A673 (cell line): Measurements from ENCODE around the gene CCDC57. TPM values are rescaled to one million over a fixed set of nuclear protein-coding genes. Genes with fewer than 3 reads are reported as not detected.

Experiments
- BruUV-seq: library from RNA; stranded (reverse); fragments of 400-500 nt; replicated peaks from 2 replicates; lab custom pipeline; 2021; lab: Mats Ljungman, UMichigan
- CTCF ChIA-PET: fragments of 300-600 bp; sonication (Branson Sonifier 250); formaldehyde crosslinking; loops from one replicate; lab custom pipeline; 2022; ENCODE audit warnings: antibody characterized with exemption; lab: Charles Lee
- POLR2A ChIA-PET: fragments of 300-600 bp; sonication (Branson Sonifier 250); formaldehyde crosslinking; loops from one replicate; lab custom pipeline; 2022; ENCODE audit warnings: antibody characterized with exemption; ENCODE audit not compliant: low non-redundant PET; lab: Charles Lee
- DNase-seq: peaks from one replicate; pipeline ENCODE4 v3.0.0-alpha.2; 2015; ENCODE audit warnings: low spot score
- H3K27ac ChIP-seq: fragments of 200-600 bp; sonication (generic); 2 replicates; pipeline ENCODE4 v1.5.1; 2016; ENCODE audit warnings: mixed run types, low read depth, mild to moderate bottlenecking, mixed read lengths, antibody characterized with exemption, low read length; ENCODE audit not compliant: poor library complexity, severe bottlenecking
- H3K27me3 ChIP-seq: fragments of 200-600 bp; sonication (generic); replicated peaks from 2 replicates; pipeline ENCODE4 v1.6.1; 2017; ENCODE audit warnings: mixed run types, low read depth, mild to moderate bottlenecking, mixed read lengths, antibody characterized with exemption, low read length; ENCODE audit not compliant: insufficient read depth, poor library complexity
- H3K36me3 ChIP-seq: fragments of 200-600 bp; sonication (generic); 2 replicates; pipeline ENCODE4 v1.6.1; 2016; ENCODE audit warnings: mixed run types, mild to moderate bottlenecking, mixed read lengths, antibody characterized with exemption, low read length; ENCODE audit not compliant: insufficient read depth, poor library complexity, severe bottlenecking
- H3K4me1 ChIP-seq: fragments of 200-600 bp; sonication (generic); 2 replicates; pipeline ENCODE4 v1.6.1; 2017; ENCODE audit warnings: mixed run types, mild to moderate bottlenecking, mixed read lengths, antibody characterized with exemption, low read length; ENCODE audit not compliant: insufficient read depth, poor library complexity, severe bottlenecking
- H3K4me3 ChIP-seq: fragments of 200-600 bp; sonication (generic); 2 replicates; pipeline ENCODE4 v1.5.1; 2016; ENCODE audit warnings: low read depth, mixed run types, mild to moderate bottlenecking, mixed read lengths, low read length; ENCODE audit not compliant: poor library complexity, severe bottlenecking
- H3K9me3 ChIP-seq: fragments of 200-600 bp; sonication (generic); 2 replicates; pipeline ENCODE4 v1.6.1; 2016; ENCODE audit warnings: mixed run types, low read depth, mild to moderate bottlenecking, mixed read lengths, antibody characterized with exemption, low read length; ENCODE audit not compliant: poor library complexity, severe bottlenecking
- EZH2 ChIP-seq: fragments of 200-600 bp; sonication (generic); IDR thresholded peaks from 2 replicates; pipeline ENCODE4 v1.6.1; 2017; ENCODE audit warnings: borderline replicate concordance, low read depth, mild to moderate bottlenecking, mixed read lengths, antibody characterized with exemption, low read length; ENCODE audit not compliant: poor library complexity, severe bottlenecking
- intact Hi-C: fragments of 100-400 bp; cut with micrococcal nuclease; formaldehyde crosslinking; loops from one replicate; pipeline ENCODE4 v1.10.0; 2022; ENCODE audit not compliant: unreplicated experiment
- total RNA-seq: library from RNA; stranded (reverse); gene quantifications from 2 replicates; pipeline ENCODE4 v1.2.3, GENCODE V29; 2021
- TF ChIP-seq, protein P1 (sequence below): fragments of 300-800, 200-600 bp; sonication (generic); conservative IDR thresholded peaks from 2 replicates; pipeline ENCODE4 v1.5.1; 2017; ENCODE audit warnings: low read depth, mild to moderate bottlenecking, antibody characterized with exemption, low read length, moderate library complexity, mixed read lengths

The CCDC57 gene
- total RNA-seq, 1 experiment from 2014 or later = 43.6 TPM

DNA sequence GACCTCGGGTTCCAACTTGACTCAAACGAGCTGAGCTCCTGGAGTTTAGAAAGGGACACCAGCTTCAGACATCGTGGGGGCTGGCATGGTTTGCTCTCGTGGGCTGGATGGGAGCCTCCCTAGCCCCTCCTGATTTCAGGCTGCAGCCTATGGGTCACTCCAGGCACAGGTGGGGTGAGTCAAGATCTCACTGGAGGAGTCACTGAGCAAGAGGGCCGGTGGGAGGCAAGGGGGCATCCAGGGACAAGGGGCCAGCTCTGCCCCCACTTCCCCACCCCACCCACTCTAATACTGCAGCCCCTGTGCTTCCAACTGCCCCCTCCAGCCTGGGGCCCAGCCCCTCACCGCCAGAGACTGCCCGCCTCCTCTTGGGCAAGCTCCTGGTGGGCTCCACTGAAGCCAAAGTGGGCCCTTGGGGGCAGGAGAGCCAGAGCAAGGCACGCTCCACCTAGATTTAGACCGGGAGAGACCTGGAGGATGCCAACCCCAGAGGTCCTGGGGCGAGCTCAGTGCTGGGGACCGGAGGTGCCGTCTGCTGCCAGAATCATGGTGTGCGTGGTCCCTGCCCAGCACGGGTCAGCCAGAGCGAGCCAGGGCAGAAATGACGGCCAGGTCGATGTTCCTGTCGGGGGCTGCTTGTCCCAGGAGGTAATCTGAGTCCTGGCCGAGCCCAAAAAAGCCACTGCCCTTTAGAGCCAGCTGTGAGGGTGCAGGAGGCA lies 22.6 kb upstream of the CCDC57 start:
- BruUV-seq = no TSS peak
- H3K27me3 ChIP-seq = no peaks in the 10 kb centered on the region
- intact Hi-C loops = no loop called here
- CTCF ChIA-PET = interaction anchor here (0.6 kb wide), 1 partner anchor 98 kb away, joined by 4 read pairs; the partner anchor contains the start of gene SECTM1
- H3K4me1 ChIP-seq = peaks cover 50% of the 10 kb centered on the region
- no peak overlapping the region for H3K4me3 ChIP-seq
- no peaks in the 10 kb centered on the region for H3K9me3 ChIP-seq
- no peak overlapping the region for H3K27ac ChIP-seq
- DNase-seq = no peak
- TF ChIP-seq EZH2 = no peak
- TF ChIP-seq, protein P1, sequence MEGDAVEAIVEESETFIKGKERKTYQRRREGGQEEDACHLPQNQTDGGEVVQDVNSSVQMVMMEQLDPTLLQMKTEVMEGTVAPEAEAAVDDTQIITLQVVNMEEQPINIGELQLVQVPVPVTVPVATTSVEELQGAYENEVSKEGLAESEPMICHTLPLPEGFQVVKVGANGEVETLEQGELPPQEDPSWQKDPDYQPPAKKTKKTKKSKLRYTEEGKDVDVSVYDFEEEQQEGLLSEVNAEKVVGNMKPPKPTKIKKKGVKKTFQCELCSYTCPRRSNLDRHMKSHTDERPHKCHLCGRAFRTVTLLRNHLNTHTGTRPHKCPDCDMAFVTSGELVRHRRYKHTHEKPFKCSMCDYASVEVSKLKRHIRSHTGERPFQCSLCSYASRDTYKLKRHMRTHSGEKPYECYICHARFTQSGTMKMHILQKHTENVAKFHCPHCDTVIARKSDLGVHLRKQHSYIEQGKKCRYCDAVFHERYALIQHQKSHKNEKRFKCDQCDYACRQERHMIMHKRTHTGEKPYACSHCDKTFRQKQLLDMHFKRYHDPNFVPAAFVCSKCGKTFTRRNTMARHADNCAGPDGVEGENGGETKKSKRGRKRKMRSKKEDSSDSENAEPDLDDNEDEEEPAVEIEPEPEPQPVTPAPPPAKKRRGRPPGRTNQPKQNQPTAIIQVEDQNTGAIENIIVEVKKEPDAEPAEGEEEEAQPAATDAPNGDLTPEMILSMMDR = no peak
- POLR2A ChIA-PET = no interaction called here
- no peaks in the 10 kb centered on the region for H3K36me3 ChIP-seq

DNA sequence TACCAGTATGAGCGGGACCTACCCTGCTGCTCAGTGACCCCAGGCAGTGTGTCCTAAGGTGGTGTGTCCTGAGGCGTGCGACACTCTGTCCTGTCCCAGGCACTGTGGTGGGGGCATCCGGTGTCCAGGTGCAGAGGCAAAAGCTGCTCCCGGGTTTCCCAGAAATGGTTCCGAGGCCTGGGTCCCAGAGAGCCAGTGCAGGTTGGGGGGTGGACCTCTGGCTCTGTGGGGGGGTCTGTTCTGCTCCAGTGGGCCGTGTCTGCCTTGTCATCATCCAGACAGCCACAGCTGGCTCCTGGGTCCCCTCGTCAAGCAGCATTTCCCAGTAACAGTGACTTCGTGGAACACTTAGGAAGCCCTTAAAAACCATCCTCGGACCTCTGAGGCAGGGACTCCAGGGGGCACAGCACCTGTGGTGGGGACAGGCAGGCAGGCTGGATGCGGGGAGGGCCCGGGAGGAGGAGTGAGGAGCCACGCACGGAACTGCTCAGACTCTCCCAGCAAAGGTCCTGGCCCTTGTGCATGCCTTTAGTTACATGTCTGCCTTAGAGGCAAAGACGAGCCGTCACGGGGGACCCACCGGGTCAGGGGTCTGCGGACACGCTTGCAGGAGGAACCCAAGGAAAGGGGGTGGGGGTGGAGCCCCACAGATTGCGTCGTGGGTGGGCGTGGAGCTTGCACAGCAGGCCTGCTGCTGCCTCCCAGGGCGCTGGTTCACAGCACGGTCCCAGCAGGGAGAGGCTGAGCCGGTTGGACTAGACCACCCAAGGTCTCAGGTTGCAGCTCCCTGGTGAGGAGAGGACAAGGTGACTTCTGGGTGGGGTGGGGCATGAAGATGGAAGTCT lies 21.8 kb upstream of the CCDC57 start:
- no peak for DNase-seq
- ChIA-PET POLR2A (no interaction called here), CTCF (no interaction called here)
- no TSS peak for BruUV-seq
- Histone ChIP-seq H3K27ac (no peak overlapping the region), H3K9me3 (no peaks in the 10 kb centered on the region), H3K4me1 (peaks cover 52% of the 10 kb centered on the region), H3K36me3 (no peaks in the 10 kb centered on the region), H3K4me3 (no peak overlapping the region), H3K27me3 (peaks cover 3% of the 10 kb centered on the region)
- no peak for TF ChIP-seq EZH2
- TF ChIP-seq, protein P1 = no peak
- intact Hi-C loops = no loop called here

DNA sequence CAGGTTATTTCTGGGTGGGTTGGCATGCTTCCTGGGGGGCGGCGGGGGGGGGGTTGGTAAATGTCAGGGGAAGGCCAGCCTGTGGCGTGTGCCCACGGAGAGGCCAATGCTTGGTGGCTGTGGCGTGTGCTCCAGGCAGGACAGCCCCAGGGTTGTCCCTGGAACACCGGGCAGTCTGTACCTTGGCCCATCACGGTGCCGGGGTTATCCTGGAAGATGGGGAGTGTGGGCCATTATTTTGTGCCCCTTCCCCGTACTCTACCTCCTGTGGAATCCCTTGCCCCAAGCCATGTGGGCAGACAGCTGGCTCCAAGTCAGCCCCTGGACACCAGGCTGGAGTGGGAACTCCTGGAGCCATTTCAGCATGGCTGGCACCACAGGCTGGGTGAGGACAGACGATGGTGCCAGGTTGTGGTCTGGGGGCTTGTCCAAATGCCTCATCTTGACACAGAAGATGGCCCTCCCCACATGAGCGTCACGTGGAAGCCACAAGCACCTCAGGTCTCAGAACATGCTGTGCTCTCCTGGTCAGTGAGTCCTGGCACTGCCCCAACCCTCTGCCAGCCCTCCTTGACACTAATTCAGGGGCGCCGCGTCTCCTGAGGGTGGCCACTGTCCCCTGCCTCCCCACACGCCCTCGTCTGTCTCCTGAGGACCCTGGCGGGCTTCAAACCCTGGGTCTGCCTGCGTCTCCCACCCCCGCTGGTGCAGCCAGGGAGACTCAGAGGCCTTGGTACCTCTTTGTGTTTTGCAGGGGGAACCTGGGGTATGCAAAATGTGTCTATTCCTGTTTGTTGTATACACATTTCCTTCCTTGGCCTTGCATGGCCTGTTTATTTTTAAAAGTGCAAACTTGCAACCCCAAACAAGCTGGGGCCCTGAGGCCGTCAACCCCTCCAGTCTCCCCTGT lies 20.5 kb upstream of the CCDC57 start:
- CTCF ChIA-PET = no interaction called here
- no peaks in the 10 kb centered on the region for H3K36me3 ChIP-seq
- intact Hi-C loops = no loop called here
- DNase-seq = no peak
- POLR2A ChIA-PET = no interaction called here
- H3K27ac ChIP-seq = no peak overlapping the region
- H3K4me1 ChIP-seq = peaks cover 46% of the 10 kb centered on the region
- H3K4me3 ChIP-seq = no peak overlapping the region
- peaks cover 7% of the 10 kb centered on the region for H3K27me3 ChIP-seq
- BruUV-seq = no TSS peak
- no peak for TF ChIP-seq EZH2
- TF ChIP-seq, protein P1 = no peak
- H3K9me3 ChIP-seq = no peaks in the 10 kb centered on the region
